Measurements from ENCODE around the gene NOXRED1.
"Not testable (repeated sequence)": the region's sequence is repeated elsewhere in the genome, so short reads cannot be mapped to it uniquely, and the experiment has no call there.

Gene NOXRED1

GRCh38 chr14:77436042-77436441 lies 12.7 kb upstream of the NOXRED1 start:
- Mint-ChIP-seq H3K27ac (no peak overlapping the region), H3K36me3 (ENCODE audit: low read depth) (peaks cover 33% of the 10 kb centered on the region), H3K27me3 (no peaks in the 10 kb centered on the region), H3K9me3 (no peaks in the 10 kb centered on the region), H3K4me1 (no peaks in the 10 kb centered on the region), H3K4me3 (no peak overlapping the region)
- ATAC-seq = no peak
- DNase-seq = no peak

GRCh38 chr14:77426396-77426795 lies 3.1 kb upstream of the NOXRED1 start:
- peaks cover 5% of the 10 kb centered on the region for H3K9me3 Mint-ChIP-seq
- H3K27me3 Mint-ChIP-seq = no peaks in the 10 kb centered on the region
- H3K36me3 Mint-ChIP-seq (ENCODE audit: low read depth) = peaks cover 65% of the 10 kb centered on the region
- ATAC-seq (no peak), DNase-seq (no peak)
- no peak overlapping the region for H3K27ac Mint-ChIP-seq
- no peaks in the 10 kb centered on the region for H3K4me1 Mint-ChIP-seq
- no peak overlapping the region for H3K4me3 Mint-ChIP-seq

GRCh38 chr14:77424862-77425261 lies 1.5 kb upstream of the NOXRED1 start:
- no peaks in the 10 kb centered on the region for H3K4me1 Mint-ChIP-seq
- H3K9me3 Mint-ChIP-seq = peaks cover 17% of the 10 kb centered on the region
- H3K4me3 Mint-ChIP-seq = no peak overlapping the region
- ATAC-seq = no peak
- no peak overlapping the region for H3K27ac Mint-ChIP-seq
- DNase-seq = no peak
- no peaks in the 10 kb centered on the region for H3K27me3 Mint-ChIP-seq
- peaks cover 70% of the 10 kb centered on the region for H3K36me3 Mint-ChIP-seq (ENCODE audit: low read depth)

GRCh38 chr14:77421201-77421600 lies 2.1 kb downstream of the NOXRED1 start:
- Mint-ChIP-seq H3K4me3 (no peak overlapping the region), H3K4me1 (no peaks in the 10 kb centered on the region), H3K27ac (no peak overlapping the region), H3K36me3 (ENCODE audit: low read depth) (peaks cover 52% of the 10 kb centered on the region), H3K27me3 (peaks cover 1% of the 10 kb centered on the region), H3K9me3 (peaks cover 33% of the 10 kb centered on the region)
- DNase-seq (no peak), ATAC-seq (no peak)

GRCh38 chr14:77416836-77417235 lies 6.5 kb downstream of the NOXRED1 start:
- ATAC-seq (no peak), DNase-seq (no peak)
- H3K4me3 Mint-ChIP-seq = no peak overlapping the region
- peaks cover 32% of the 10 kb centered on the region for H3K9me3 Mint-ChIP-seq
- peaks cover 1% of the 10 kb centered on the region for H3K27me3 Mint-ChIP-seq
- H3K27ac Mint-ChIP-seq = no peak overlapping the region
- peaks cover 21% of the 10 kb centered on the region for H3K36me3 Mint-ChIP-seq (ENCODE audit: low read depth)
- no peaks in the 10 kb centered on the region for H3K4me1 Mint-ChIP-seq

GRCh38 chr14:77416098-77416497 lies 7.2 kb downstream of the NOXRED1 start:
- H3K27me3 Mint-ChIP-seq, DNase-seq, H3K4me3 Mint-ChIP-seq, H3K27ac Mint-ChIP-seq, ATAC-seq, H3K4me1 Mint-ChIP-seq: not testable (repeated sequence)
- Mint-ChIP-seq H3K9me3 (peaks cover 25% of the 10 kb centered on the region), H3K36me3 (ENCODE audit: low read depth) (peaks cover 14% of the 10 kb centered on the region)

- not testable (repeated sequence) for ATAC-seq, H3K4me3 Mint-ChIP-seq, H3K27me3 Mint-ChIP-seq, H3K4me1 Mint-ChIP-seq, DNase-seq, H3K27ac Mint-ChIP-seq
- H3K9me3 Mint-ChIP-seq = peaks cover 22% of the 10 kb centered on the region
- H3K36me3 Mint-ChIP-seq (ENCODE audit: low read depth) = peaks cover 12% of the 10 kb centered on the region
These were observed 7.8 kb downstream of the NOXRED1 start for GRCh38 chr14:77415403-77416030.

GRCh38 chr14:77409131-77409533 lies 14.2 kb downstream of the NOXRED1 start:
- no peak for ATAC-seq
- DNase-seq = no peak
- peaks cover 11% of the 10 kb centered on the region for H3K4me1 Mint-ChIP-seq
- no peaks in the 10 kb centered on the region for H3K36me3 Mint-ChIP-seq (ENCODE audit: low read depth)
- H3K9me3 Mint-ChIP-seq = no peaks in the 10 kb centered on the region
- H3K27ac Mint-ChIP-seq = no peak overlapping the region
- H3K27me3 Mint-ChIP-seq = no peaks in the 10 kb centered on the region
- H3K4me3 Mint-ChIP-seq = no peak overlapping the region

- DNase-seq (no peak), ATAC-seq (no peak)
- peaks cover 11% of the 10 kb centered on the region for H3K4me1 Mint-ChIP-seq
- no peaks in the 10 kb centered on the region for H3K27me3 Mint-ChIP-seq
- H3K4me3 Mint-ChIP-seq = no peak overlapping the region
- no peaks in the 10 kb centered on the region for H3K9me3 Mint-ChIP-seq
- no peaks in the 10 kb centered on the region for H3K36me3 Mint-ChIP-seq (ENCODE audit: low read depth)
- no peak overlapping the region for H3K27ac Mint-ChIP-seq
These were observed 16.2 kb downstream of the NOXRED1 start for GRCh38 chr14:77407158-77407557.

GRCh38 chr14:77406718-77407117 lies 16.6 kb downstream of the NOXRED1 start:
- H3K4me3 Mint-ChIP-seq = no peak overlapping the region
- H3K27ac Mint-ChIP-seq = no peak overlapping the region
- no peak for DNase-seq
- no peaks in the 10 kb centered on the region for H3K36me3 Mint-ChIP-seq (ENCODE audit: low read depth)
- peaks cover 11% of the 10 kb centered on the region for H3K4me1 Mint-ChIP-seq
- H3K27me3 Mint-ChIP-seq = no peaks in the 10 kb centered on the region
- no peaks in the 10 kb centered on the region for H3K9me3 Mint-ChIP-seq
- peak; percentile 54 for ATAC-seq

GRCh38 chr14:77406086-77406485 lies 17.2 kb downstream of the NOXRED1 start:
- no peaks in the 10 kb centered on the region for H3K27me3 Mint-ChIP-seq
- no peak overlapping the region for H3K4me3 Mint-ChIP-seq
- H3K4me1 Mint-ChIP-seq = peaks cover 11% of the 10 kb centered on the region
- H3K36me3 Mint-ChIP-seq (ENCODE audit: low read depth) = no peaks in the 10 kb centered on the region
- no peak overlapping the region for H3K27ac Mint-ChIP-seq
- no peak for DNase-seq
- H3K9me3 Mint-ChIP-seq = no peaks in the 10 kb centered on the region
- no peak for ATAC-seq

- H3K27me3 Mint-ChIP-seq = no peaks in the 10 kb centered on the region
- no peaks in the 10 kb centered on the region for H3K36me3 Mint-ChIP-seq (ENCODE audit: low read depth)
- no peak for ATAC-seq
- no peak overlapping the region for H3K27ac Mint-ChIP-seq
- no peak for DNase-seq
- H3K4me1 Mint-ChIP-seq = peaks cover 11% of the 10 kb centered on the region
- H3K9me3 Mint-ChIP-seq = no peaks in the 10 kb centered on the region
- no peak overlapping the region for H3K4me3 Mint-ChIP-seq
These were observed 19.6 kb downstream of the NOXRED1 start for GRCh38 chr14:77403768-77404167.

GRCh38 chr14:77400216-77400615 lies 23.1 kb downstream of the NOXRED1 start:
- DNase-seq = no peak
- ATAC-seq = no peak
- Mint-ChIP-seq H3K4me3 (no peak overlapping the region), H3K4me1 (no peaks in the 10 kb centered on the region), H3K9me3 (no peaks in the 10 kb centered on the region), H3K27me3 (no peaks in the 10 kb centered on the region), H3K27ac (no peak overlapping the region), H3K36me3 (ENCODE audit: low read depth) (no peaks in the 10 kb centered on the region)

GRCh38 chr14:77390188-77390587 lies 33.1 kb downstream of the NOXRED1 start:
- H3K4me1 Mint-ChIP-seq = no peaks in the 10 kb centered on the region
- ATAC-seq (no peak), DNase-seq (no peak)
- H3K27ac Mint-ChIP-seq = no peak overlapping the region
- H3K9me3 Mint-ChIP-seq = no peaks in the 10 kb centered on the region
- H3K36me3 Mint-ChIP-seq (ENCODE audit: low read depth) = no peaks in the 10 kb centered on the region
- H3K27me3 Mint-ChIP-seq = no peaks in the 10 kb centered on the region
- H3K4me3 Mint-ChIP-seq = no peak overlapping the region

- Mint-ChIP-seq H3K27ac (no peak overlapping the region), H3K27me3 (no peaks in the 10 kb centered on the region), H3K36me3 (ENCODE audit: low read depth) (peaks cover 14% of the 10 kb centered on the region), H3K4me1 (peaks cover 25% of the 10 kb centered on the region), H3K4me3 (no peak overlapping the region), H3K9me3 (no peaks in the 10 kb centered on the region)
- no peak for ATAC-seq
- DNase-seq = no peak
These were observed 44.6 kb downstream of the NOXRED1 start for GRCh38 chr14:77378701-77379100.

- Mint-ChIP-seq H3K27ac (no peak overlapping the region), H3K36me3 (ENCODE audit: low read depth) (peaks cover 24% of the 10 kb centered on the region), H3K4me1 (peaks cover 37% of the 10 kb centered on the region), H3K27me3 (no peaks in the 10 kb centered on the region), H3K9me3 (no peaks in the 10 kb centered on the region), H3K4me3 (no peak overlapping the region)
- peak; percentile 2 for ATAC-seq
- no peak for DNase-seq
These were observed 45.9 kb downstream of the NOXRED1 start for GRCh38 chr14:77377502-77377844.

Data from activated naive CD8-positive, alpha-beta T cell treated with anti-CD3 and anti-CD28 coated beads, Interleukin-2, amount 50 U/mL, for 24 hours (primary cell).